Left ventricle myocardium inferior (tissue), 1 donor: ENCODE data around the gene SLIRP. TPM values are rescaled to one million over a fixed set of nuclear protein-coding genes. Genes with fewer than 3 reads are reported as not detected.

Experiments
- DNase-seq: peaks from one replicate; pipeline ENCODE4 v3.0.0-alpha.2; 2020
- H3K27ac ChIP-seq: fragments of 200-600 bp; replicated peaks from 2 replicates; pipeline ENCODE4 v1.8.0; 2021
- H3K27me3 ChIP-seq: fragments of 200-600 bp; 2 replicates; pipeline ENCODE4 v1.8.0; 2021; ENCODE audit warnings: low read depth
- H3K36me3 ChIP-seq: fragments of 200-600 bp; 2 replicates; pipeline ENCODE4 v1.8.0; 2021
- H3K4me1 ChIP-seq: fragments of 200-600 bp; 2 replicates; pipeline ENCODE4 v1.8.0; 2021
- H3K4me3 ChIP-seq: fragments of 200-600 bp; 2 replicates; pipeline ENCODE4 v1.8.0; 2021; ENCODE audit warnings: mild to moderate bottlenecking, moderate library complexity
- H3K9me3 ChIP-seq: fragments of 200-600 bp; replicated peaks from 2 replicates; pipeline ENCODE4 v1.8.0; 2021
- intact Hi-C: fragments of 100-400 bp; cut with micrococcal nuclease; formaldehyde crosslinking; loops from one replicate; pipeline ENCODE4 v1.11.0; 2022
- total RNA-seq: library from RNA; stranded (reverse); fragmentation: NEBNext Ultra II Directional; extraction: Animal tissue kit (Norgen Biotek cat#: 25700); gene quantifications from one replicate; pipeline ENCODE4 v1.2.1, GENCODE V29; 2021
- TF ChIP-seq, protein P1 (sequence below): fragments of 200-600 bp; IDR thresholded peaks from 2 replicates; pipeline ENCODE4 v1.8.0; 2021; ENCODE audit warnings: antibody characterized with exemption, mild to moderate bottlenecking, borderline replicate concordance
- donor health status: DM: no; HTN: yes; CAD: no; lungs with severe emphysema.

The SLIRP gene
- total RNA-seq, 1 donor from 2014 or later: 204 TPM

DNA sequence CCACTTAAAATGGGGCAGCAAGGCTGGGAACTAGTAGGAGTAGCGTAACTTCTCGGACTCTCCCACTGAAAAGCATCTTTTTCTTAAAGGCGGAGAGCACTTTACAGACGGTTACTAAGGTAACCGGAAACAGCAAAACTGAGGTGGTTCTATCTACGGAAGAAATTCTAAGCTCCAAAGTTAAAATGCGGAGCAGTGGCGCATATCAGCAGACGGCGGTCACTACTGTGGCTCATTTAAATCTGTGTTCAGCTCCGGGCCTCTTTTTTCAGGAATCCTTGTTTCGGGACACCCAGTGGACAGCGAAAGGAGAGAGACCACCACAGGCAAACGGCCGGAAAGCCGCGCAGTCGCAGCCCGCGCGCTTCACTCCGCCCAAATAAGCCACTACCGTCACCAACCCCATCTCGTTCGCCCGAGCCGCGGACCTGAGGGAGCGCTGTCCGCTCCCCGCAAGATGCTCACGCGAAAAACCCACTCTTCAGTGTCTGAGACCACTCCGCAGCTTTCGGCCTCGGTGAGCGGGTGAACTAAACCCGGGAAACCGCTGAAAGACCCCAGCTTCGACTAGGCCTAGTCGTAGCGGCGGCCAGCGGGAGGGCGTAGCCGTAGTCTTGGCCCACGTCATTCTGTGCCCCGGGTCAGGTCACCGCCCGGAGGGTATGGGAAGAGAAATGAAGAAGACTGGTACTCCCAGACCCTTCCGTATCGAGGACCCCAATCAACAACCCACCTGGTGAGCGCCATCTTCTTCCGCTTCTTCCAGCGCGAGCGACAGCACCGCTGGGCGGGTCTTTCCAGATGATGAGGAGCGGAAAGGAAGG lies 52.7 kb downstream of the SLIRP start, which contains the start of gene SNW1:
TSS of gene SNW1 (minus strand) at position 776 of the 824 bp plus-strand sequence. CDS start at position 747, 29 bp downstream.
- no peaks in the 10 kb centered on the region for H3K9me3 ChIP-seq
- H3K36me3 ChIP-seq: no peaks in the 10 kb centered on the region
- intact Hi-C loops: no loop called here
- peak; percentile 91 for DNase-seq
- TF ChIP-seq, protein P1, sequence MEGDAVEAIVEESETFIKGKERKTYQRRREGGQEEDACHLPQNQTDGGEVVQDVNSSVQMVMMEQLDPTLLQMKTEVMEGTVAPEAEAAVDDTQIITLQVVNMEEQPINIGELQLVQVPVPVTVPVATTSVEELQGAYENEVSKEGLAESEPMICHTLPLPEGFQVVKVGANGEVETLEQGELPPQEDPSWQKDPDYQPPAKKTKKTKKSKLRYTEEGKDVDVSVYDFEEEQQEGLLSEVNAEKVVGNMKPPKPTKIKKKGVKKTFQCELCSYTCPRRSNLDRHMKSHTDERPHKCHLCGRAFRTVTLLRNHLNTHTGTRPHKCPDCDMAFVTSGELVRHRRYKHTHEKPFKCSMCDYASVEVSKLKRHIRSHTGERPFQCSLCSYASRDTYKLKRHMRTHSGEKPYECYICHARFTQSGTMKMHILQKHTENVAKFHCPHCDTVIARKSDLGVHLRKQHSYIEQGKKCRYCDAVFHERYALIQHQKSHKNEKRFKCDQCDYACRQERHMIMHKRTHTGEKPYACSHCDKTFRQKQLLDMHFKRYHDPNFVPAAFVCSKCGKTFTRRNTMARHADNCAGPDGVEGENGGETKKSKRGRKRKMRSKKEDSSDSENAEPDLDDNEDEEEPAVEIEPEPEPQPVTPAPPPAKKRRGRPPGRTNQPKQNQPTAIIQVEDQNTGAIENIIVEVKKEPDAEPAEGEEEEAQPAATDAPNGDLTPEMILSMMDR: peak; percentile 8
- H3K27me3 ChIP-seq: no peaks in the 10 kb centered on the region
- H3K4me1 ChIP-seq: peaks cover 53% of the 10 kb centered on the region
- peak within 1 kb of the TSS; percentile 94 for H3K4me3 ChIP-seq
- peak within 1 kb of the TSS; percentile 91 for H3K27ac ChIP-seq

DNA sequence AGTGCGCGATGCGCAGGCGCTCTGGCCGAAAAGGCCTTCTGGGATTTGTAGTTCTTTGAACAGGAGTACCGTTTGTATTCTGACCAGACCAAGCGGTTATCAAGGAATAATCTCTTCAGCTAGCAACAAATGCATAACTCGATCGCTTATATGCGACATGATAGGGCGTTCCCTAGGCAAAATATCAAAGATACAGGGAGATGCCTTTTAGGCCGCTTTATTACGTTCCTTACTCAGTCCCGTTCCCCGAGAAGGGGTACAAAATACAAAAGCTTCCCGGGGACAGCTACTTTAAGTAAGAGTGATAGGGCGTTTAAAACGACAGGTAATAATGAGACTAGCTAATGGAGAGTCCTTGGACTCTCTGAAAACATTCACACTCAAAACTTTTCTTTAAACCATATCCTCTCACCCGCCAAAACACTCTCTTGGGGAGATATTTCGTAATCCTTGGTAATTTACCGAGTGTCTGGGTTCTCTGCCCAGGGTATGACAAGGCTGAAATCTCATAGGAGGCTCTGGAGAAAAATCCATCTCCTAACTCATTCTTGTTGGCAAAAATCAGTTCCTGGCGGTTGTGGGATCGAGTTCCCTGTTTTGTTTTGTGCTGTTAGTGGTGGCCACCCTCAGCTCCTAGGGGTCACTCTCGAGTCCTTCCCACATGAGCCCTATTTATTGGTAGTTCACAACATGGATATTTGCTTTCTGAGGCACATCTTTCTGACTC lies 53.5 kb downstream of the SLIRP start:
- H3K4me3 ChIP-seq: peak overlapping the region; percentile 94
- peak; percentile 32 for DNase-seq
- H3K9me3 ChIP-seq: no peaks in the 10 kb centered on the region
- TF ChIP-seq, protein P1: peak; percentile 40
- no peaks in the 10 kb centered on the region for H3K27me3 ChIP-seq
- peaks cover 53% of the 10 kb centered on the region for H3K4me1 ChIP-seq
- H3K27ac ChIP-seq: peak overlapping the region; percentile 91
- intact Hi-C loops: no loop called here
- no peaks in the 10 kb centered on the region for H3K36me3 ChIP-seq

DNA sequence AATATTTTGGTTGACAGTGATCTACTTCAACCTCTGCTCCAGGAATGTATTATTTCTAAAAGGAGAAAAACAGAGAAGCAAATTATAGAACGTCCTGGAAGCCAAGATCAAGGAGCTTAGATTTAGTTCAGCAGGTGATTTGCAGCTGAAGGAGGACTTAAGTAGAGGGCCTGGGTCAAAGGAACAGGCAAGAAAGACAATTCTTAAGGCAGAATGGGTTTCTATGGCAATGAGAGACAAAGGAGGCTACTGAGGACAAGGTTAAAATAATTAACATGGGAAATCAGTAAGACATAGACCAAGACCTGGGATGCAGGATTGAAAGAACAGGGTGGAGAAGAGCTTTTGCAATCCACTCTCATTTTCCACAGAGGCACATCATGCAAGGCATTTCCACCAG lies 55.4 kb downstream of the SLIRP start:
- H3K4me3 ChIP-seq: no peak overlapping the region
- intact Hi-C loops: no loop called here
- H3K36me3 ChIP-seq: no peaks in the 10 kb centered on the region
- H3K27ac ChIP-seq: no peak overlapping the region
- peaks cover 37% of the 10 kb centered on the region for H3K4me1 ChIP-seq
- TF ChIP-seq, protein P1: no peak
- H3K27me3 ChIP-seq: no peaks in the 10 kb centered on the region
- DNase-seq: no peak
- no peaks in the 10 kb centered on the region for H3K9me3 ChIP-seq

DNA sequence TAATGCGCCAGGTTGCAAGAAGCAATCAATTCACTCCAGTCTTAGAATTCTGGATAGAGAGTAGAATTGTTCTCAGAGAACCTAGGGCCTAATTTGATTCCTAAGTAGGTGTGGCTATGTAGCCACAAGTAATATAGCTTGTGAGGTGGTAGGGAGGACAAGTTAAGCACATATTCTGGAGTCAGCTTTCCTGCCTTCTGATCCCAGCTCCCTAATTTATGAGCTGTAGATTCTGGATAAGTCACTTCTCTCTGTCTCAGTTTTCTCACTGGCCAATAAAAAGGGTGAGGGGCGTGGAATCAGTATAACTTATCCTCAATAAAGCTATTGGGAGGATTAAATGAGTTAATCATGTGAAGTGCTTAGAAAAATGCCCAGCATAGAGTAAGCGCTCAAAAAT lies 56.1 kb downstream of the SLIRP start:
- intact Hi-C loops: no loop called here
- H3K9me3 ChIP-seq: no peaks in the 10 kb centered on the region

More for the DNA sequence above, 56.1 kb downstream of the SLIRP start:
- Histone ChIP-seq H3K27me3 (no peaks in the 10 kb centered on the region), H3K36me3 (no peaks in the 10 kb centered on the region), H3K27ac (no peak overlapping the region), H3K4me1 (peaks cover 30% of the 10 kb centered on the region), H3K4me3 (no peak overlapping the region)
- no peak for DNase-seq
- TF ChIP-seq, protein P1: no peak

Other genes starting within 250 kb of the SLIRP start
- not detected for gene ISM2, start 209.3 kb upstream of the SLIRP start, total RNA-seq
- gene SPTLC2, start 91.5 kb upstream of the SLIRP start, total RNA-seq: 11.5 TPM
- 14.1 TPM for gene ALKBH1, start 80 bp upstream of the SLIRP start, total RNA-seq
- gene SNW1, start 53.1 kb downstream of the SLIRP start, total RNA-seq: 52.6 TPM
- gene ADCK1, start 92.0 kb downstream of the SLIRP start, total RNA-seq: 10.3 TPM